NCI-H2081 (cell line): Measurements from ENCODE around the gene KRTAP10-9.

ENCODE experiments used
- DNase-seq, 2 experiments: peaks; one replicate each; lab custom pipeline; 2025; lab: John Stamatoyannopoulos, UW

The KRTAP10-9 gene

DNA sequence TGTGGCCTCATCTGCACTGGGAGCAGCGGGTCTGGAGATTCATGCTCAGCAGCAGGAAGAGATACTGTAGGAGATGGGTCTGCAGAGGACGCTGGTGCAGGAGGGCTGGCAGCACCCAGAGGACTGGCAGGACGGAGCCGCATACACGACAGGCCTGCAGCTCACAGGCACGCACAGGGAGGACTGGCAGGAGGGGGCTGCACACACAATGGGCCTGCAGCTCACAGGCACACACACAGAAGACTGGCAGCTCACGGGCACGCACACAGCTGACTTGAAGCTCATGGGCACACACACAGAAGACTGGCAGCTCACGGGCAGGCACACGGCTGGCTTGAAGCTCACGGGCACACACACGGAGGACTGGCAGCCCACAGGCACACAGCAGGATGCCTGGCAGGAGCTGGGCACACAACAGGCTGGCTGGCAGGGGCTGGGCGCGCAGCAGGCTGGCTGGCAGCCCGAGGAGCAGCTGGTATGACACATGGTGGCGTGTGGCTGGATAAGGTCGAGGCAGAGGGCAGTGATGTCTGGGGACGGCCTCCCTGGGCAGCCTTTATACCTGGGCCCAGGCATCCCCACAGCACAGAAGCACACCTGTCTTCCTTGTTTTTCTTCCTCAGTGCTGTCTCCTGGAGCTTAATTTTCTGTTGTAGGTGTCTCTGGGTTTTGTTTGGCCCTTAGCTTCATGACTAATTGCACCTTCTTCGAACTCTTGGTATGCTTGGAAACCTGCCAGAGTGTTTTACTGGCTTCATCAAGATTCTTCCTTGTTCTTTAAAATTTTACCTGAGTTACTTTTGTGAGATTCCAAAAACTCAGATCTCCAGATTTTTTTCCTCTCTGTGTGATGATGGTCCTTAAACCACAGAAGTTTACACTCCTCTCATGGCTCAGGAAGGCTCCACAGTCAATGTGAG lies 39.8 kb downstream of the KRTAP10-9 start, which contains the start of gene KRTAP12-2:
TSS of gene KRTAP12-2 (minus strand) at position 527 of the 920 bp plus-strand sequence. CDS start at position 486, 41 bp downstream.
- DNase-seq, result peak; percentile 37 to 78

DNA sequence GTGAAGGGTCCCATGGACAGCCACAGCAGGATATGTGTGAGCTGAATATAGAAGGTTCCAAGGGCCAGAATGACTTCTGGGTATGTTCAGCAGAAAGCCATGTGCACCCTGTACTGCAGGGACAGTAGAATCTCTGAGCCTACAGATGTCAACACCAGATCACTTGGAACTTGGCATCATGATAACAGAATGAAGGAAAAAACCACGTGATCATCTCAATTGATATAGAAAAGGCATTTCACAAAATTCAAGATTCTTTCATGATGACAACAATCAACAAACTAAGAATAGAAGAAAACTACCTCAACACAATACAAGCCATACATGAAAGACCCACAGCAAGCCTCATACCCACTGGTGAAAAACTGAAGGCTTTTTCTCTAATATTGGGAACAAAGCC lies 40.7 kb downstream of the KRTAP10-9 start:
- no peak for DNase-seq

DNA sequence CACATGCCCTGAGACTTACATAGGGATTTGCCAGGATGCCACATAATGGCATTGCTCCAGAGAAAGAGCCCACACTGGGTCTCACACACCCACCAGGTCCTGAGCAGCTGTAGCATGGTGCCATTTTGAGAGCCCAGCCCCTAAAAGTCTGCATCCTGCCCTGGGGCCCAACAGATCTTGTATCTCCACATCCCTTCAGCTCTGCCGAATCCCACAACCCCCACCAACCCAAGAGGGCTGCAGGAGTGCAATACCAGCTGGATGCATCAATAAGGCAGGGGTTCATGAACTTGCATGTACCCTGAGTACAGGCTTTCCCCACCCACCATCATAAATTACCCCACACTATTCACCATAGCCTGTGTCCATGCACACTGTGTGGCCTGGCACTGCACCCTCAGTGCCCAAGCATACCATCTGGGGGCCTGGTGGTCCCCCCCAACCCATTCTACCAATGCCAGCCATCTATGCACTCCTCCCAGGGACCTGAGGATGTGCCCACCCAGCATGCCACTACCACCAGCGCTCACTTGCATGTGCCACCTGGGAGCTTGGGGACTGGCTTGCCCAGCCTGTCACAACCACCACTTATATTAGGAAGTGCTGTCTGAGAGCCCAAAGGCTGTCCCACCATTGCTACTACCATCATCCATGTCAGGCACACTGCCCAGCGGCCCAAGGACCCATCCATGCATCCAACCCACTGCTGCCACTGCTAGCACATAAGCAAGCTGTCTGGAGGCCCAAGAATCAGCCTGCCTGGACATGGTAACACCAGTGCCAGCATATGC lies 43.9 kb downstream of the KRTAP10-9 start:
- DNase-seq, result no peak

DNA sequence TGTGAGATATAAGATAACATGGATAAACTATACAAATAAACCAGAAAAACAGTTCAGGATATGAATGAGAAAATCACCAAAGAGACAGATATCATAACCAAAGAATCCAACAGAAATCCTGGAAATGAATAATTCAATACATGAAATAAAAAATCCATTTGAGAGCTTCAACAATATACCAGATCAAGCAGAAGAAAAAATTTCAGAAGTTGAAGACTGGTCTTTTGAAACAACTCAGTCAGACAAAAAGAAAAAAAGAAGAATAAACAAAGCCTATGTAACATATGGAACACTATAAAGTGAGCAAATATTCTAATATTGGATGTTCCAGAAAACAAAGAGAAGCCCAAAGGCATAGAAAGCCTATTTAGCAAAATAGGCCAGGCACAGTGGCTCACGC lies 45.0 kb downstream of the KRTAP10-9 start:
- DNase-seq, result no peak

DNA sequence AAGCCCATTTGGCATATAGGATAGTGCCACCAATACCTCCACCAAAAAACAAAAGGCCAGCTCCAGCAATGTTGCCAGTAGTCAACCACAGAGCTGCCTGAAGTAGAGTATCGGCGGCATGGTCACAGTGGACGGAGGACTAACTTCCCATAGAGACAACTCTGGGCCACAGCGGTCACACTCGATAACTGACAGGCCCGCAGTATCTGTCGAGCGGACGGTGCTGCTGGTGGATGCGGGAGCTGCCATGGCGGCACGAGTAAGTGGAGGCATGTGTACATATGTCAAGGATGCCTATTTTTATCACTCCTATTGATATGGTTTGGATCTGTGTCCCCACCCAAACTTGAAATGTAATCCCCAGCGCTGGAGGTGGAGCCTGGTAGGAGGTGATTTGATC lies 51.0 kb downstream of the KRTAP10-9 start:
- DNase-seq, result no peak
